DMS 273 treated with DMSO at 0.1 percent for 48 hours (cell line): ENCODE data around the gene ACR.
"Not testable (repeated sequence)": the region's sequence is repeated elsewhere in the genome, so short reads cannot be mapped to it uniquely, and the experiment has no call there.

Experiments used
- DNase-seq: peaks from one replicate; lab custom pipeline; 2025; lab: John Stamatoyannopoulos, UW

Gene ACR

GRCh38 chr22:50780244-50780643 is 42.2 kb downstream of the ACR start:
- DNase-seq, result not testable (repeated sequence)

- not testable (repeated sequence) for DNase-seq
Measured at GRCh38 chr22:50782253-50782652, 44.2 kb downstream of the ACR start.

- peak; percentile 15 for DNase-seq
Measured at GRCh38 chr22:50783033-50783879, 45.3 kb downstream of the ACR start, which contains the start of gene RABL2B. Gene RABL2B (minus strand): TSS chr22:50783636. CDS start chr22:50782294, 1,342 bp downstream.

GRCh38 chr22:50783880-50784276 is 45.9 kb downstream of the ACR start:
- not testable (repeated sequence) for DNase-seq

- DNase-seq, result not testable (repeated sequence)
Measured at GRCh38 chr22:50785289-50785688, 47.3 kb downstream of the ACR start.

- not testable (repeated sequence) for DNase-seq
Measured at GRCh38 chr22:50786936-50787335, 48.9 kb downstream of the ACR start.
